HepG2 (cell line): ENCODE measurements around the gene NPDC1.

Experiments
- BCL6 ChIP-seq: IDR thresholded peaks from 2 replicates; pipeline ENCODE4 v1.6.1; 2016; ENCODE audit warnings: missing genetic modification reagents, missing compliant biosample characterization
- ETV5 ChIP-seq: IDR thresholded peaks from 2 replicates; pipeline ENCODE4 v1.6.1; 2018; ENCODE audit warnings: missing biosample characterization, missing genetic modification reagents, inconsistent platforms, borderline replicate concordance
- MTF1 ChIP-seq: sonication (generic); formaldehyde crosslinking; IDR thresholded peaks from 2 replicates; pipeline ENCODE4 v1.5.0; 2020; ENCODE audit warnings: missing genetic modification reagents
- RFX5 ChIP-seq: IDR thresholded peaks from 2 replicates; pipeline ENCODE4 v1.6.1; 2011; ENCODE audit warnings: low read depth, low read length, improper control_type of control experiment
- TCF7 ChIP-seq: sonication (generic); IDR thresholded peaks from 2 replicates; pipeline ENCODE4 v1.6.1; 2016; ENCODE audit warnings: antibody characterized with exemption, low read depth
- ZFX ChIP-seq: sonication (generic); formaldehyde crosslinking; IDR thresholded peaks from 2 replicates; pipeline ENCODE4 v1.4.0; 2020; ENCODE audit warnings: mild to moderate bottlenecking, low read depth, missing genetic modification reagents, moderate library complexity
- ZNF20 ChIP-seq: sonication (generic); formaldehyde crosslinking; IDR thresholded peaks from 2 replicates; pipeline ENCODE4 v1.4.0; 2020; ENCODE audit warnings: mild to moderate bottlenecking, moderate library complexity, missing genetic modification reagents
- TF ChIP-seq, protein P1 (sequence below): sonication (generic); formaldehyde crosslinking; IDR thresholded peaks from 2 replicates; pipeline ENCODE4 v1.5.0; 2020; ENCODE audit warnings: mild to moderate bottlenecking, missing genetic modification reagents, moderate library complexity

- TF ChIP-seq RFX5, result no peak
- TF ChIP-seq ETV5 (CRISPR knock-in tag), result no peak
- no peak for TF ChIP-seq BCL6 (CRISPR knock-in tag)
- TF ChIP-seq TCF7, result no peak
- no peak for TF ChIP-seq ZNF20
- no peak for TF ChIP-seq MTF1 (CRISPR knock-in tag)
- no peak for TF ChIP-seq ZFX (CRISPR knock-in tag)
- TF ChIP-seq, protein P1, sequence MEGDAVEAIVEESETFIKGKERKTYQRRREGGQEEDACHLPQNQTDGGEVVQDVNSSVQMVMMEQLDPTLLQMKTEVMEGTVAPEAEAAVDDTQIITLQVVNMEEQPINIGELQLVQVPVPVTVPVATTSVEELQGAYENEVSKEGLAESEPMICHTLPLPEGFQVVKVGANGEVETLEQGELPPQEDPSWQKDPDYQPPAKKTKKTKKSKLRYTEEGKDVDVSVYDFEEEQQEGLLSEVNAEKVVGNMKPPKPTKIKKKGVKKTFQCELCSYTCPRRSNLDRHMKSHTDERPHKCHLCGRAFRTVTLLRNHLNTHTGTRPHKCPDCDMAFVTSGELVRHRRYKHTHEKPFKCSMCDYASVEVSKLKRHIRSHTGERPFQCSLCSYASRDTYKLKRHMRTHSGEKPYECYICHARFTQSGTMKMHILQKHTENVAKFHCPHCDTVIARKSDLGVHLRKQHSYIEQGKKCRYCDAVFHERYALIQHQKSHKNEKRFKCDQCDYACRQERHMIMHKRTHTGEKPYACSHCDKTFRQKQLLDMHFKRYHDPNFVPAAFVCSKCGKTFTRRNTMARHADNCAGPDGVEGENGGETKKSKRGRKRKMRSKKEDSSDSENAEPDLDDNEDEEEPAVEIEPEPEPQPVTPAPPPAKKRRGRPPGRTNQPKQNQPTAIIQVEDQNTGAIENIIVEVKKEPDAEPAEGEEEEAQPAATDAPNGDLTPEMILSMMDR (CRISPR knock-in tag), result no peak
Observed at GRCh38 chr9:137041124-137041523, 4.9 kb downstream of the NPDC1 start.
